ENCODE results near the gene EPB41L4A.

GRCh38 chr5:112385566-112385965 is 33.5 kb downstream of the EPB41L4A start:
- no peak for TF ChIP-seq CTCF (IDR thresholded peaks at IDR 0.05)
- TF ChIP-seq POLR2A (IDR thresholded peaks at IDR 0.05): no peak
